Transverse colon (tissue), 4 donors: ENCODE data around the gene FAM120B. TPM values are rescaled to one million over a fixed set of nuclear protein-coding genes. Genes with fewer than 3 reads are reported as not detected.

Source experiments
- DNase-seq: peaks from one replicate; pipeline ENCODE4 v3.0.0-alpha.2; 2019
- H3K27ac ChIP-seq, 4 donors: fragments of 200-600 bp; sonication (generic); 2 replicates each; pipeline ENCODE4 v1.5.1; 2016 to 2018; ENCODE audit warnings: inconsistent platforms in 4 of 4
- H3K27me3 ChIP-seq: fragments of 200-600 bp; sonication (generic); 2 replicates; pipeline ENCODE4 v1.5.1; 2017; ENCODE audit warnings: inconsistent platforms
- H3K36me3 ChIP-seq, 4 donors: fragments of 200-600 bp; sonication (generic); 2 replicates each; pipeline ENCODE4 v1.5.1; 2017 to 2019; ENCODE audit warnings: inconsistent platforms in 4 of 4
- H3K4me1 ChIP-seq, 4 donors: fragments of 200-600 bp; sonication (generic); 2 replicates each; pipeline ENCODE4 v1.5.1; 2017 to 2020; ENCODE audit warnings: inconsistent platforms in 4 of 4
- H3K4me3 ChIP-seq, 4 donors: fragments of 200-600 bp; sonication (generic); 1 replicate in 1 of 4; 2 replicates in 3 of 4; pipeline versions ENCODE4 v1.5.1 to v1.6.1; 2017 to 2019; ENCODE audit warnings: inconsistent platforms in 4 of 4
- H3K9me3 ChIP-seq, 2 donors: fragments of 200-600 bp; sonication (generic); 2 replicates each; pipeline ENCODE4 v1.5.1; 2017 to 2019; ENCODE audit warnings: inconsistent platforms in 2 of 2
- EP300 ChIP-seq: sonication (generic); formaldehyde crosslinking; IDR thresholded peaks from one replicate; pipeline ENCODE4 v1.6.1; 2017; ENCODE audit warnings: antibody characterized with exemption, low read depth
- POLR2A ChIP-seq: fragments of 450-650 bp; IDR thresholded peaks from one replicate; pipeline ENCODE4 v1.6.1; 2016; ENCODE audit warnings: antibody characterized with exemption, mild to moderate bottlenecking, moderate library complexity
- POLR2AphosphoS5 ChIP-seq, 3 donors: sonication (generic); formaldehyde crosslinking; IDR thresholded peaks; one replicate each; pipeline ENCODE4 v1.6.1; 2016; ENCODE audit warnings: antibody characterized with exemption in 3 of 3
- WGBS, 2 donors: methylation state at CpG; one replicate each; pipeline ENCODE4 v1.1.5; 2018; ENCODE audit warnings: low coverage in 1 of 2; 5-methylcytosine and 5-hydroxymethylcytosine counted together
- in situ Hi-C, 4 donors: fragments of 200-750 bp; cut with MboI; loops; one replicate each; pipeline versions ENCODE4 v1.15.0 to v1.15.1; 2017; ENCODE audit warnings: low sequenced_read_pairs in 3 of 4, low pct_ligation_motif_present in 1 of 4, low pct_unique_long_range_greater_than_20kb in 1 of 4
- intact Hi-C: fragments of 100-400 bp; cut with DNase I; formaldehyde crosslinking; loops from one replicate; pipeline ENCODE4 v1.15.1; 2023; ENCODE audit warnings: low total_unique reads
- total RNA-seq, 4 donors: library from RNA; depleted of rRNA; stranded (reverse); fragments of >200 nt; gene quantifications; one replicate each; pipeline ENCODE4 v1.1.0, GENCODE V29; 2016
- TF ChIP-seq, protein P1 (sequence below), 5 experiments: fragments of 200-600 bp in 3 of 5; fragments of 450-650 bp in 2 of 5; sonication (generic) in 3 of 5; IDR thresholded peaks; 1 replicate in 2 of 5; 2 replicates in 3 of 5; pipeline ENCODE4 v1.5.1; 2016 to 2017; ENCODE audit warnings: antibody characterized with exemption in 5 of 5, inconsistent platforms in 3 of 5, mild to moderate bottlenecking in 2 of 5, moderate library complexity in 1 of 5

The FAM120B gene
- total RNA-seq, 4 donors from 2014 or later, result 24.7 to 35.9 (median 26.7) TPM

GRCh38 chr6:170435766-170436165 lies 129.2 kb downstream of the FAM120B start:
- 79% methylated on average over 1 of the region's 1 CpG; no CpG with 5 or more reads in 1 of the 2 donors for WGBS, 2 donors
- H3K9me3 ChIP-seq, result no peaks in the 10 kb centered on the region
- no peak overlapping the region for H3K4me3 ChIP-seq
- no peak overlapping the region for H3K27ac ChIP-seq
- TF ChIP-seq POLR2AphosphoS5 (IDR thresholded peaks at IDR 0.05) (no peak), EP300 (no peak), POLR2A (no peak)
- TF ChIP-seq, protein P1, sequence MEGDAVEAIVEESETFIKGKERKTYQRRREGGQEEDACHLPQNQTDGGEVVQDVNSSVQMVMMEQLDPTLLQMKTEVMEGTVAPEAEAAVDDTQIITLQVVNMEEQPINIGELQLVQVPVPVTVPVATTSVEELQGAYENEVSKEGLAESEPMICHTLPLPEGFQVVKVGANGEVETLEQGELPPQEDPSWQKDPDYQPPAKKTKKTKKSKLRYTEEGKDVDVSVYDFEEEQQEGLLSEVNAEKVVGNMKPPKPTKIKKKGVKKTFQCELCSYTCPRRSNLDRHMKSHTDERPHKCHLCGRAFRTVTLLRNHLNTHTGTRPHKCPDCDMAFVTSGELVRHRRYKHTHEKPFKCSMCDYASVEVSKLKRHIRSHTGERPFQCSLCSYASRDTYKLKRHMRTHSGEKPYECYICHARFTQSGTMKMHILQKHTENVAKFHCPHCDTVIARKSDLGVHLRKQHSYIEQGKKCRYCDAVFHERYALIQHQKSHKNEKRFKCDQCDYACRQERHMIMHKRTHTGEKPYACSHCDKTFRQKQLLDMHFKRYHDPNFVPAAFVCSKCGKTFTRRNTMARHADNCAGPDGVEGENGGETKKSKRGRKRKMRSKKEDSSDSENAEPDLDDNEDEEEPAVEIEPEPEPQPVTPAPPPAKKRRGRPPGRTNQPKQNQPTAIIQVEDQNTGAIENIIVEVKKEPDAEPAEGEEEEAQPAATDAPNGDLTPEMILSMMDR (IDR thresholded peaks at IDR 0.05), result no peak
- intact Hi-C loops, result no loop called here
- no peaks in the 10 kb centered on the region for H3K36me3 ChIP-seq
- no peaks in the 10 kb centered on the region for H3K27me3 ChIP-seq
- H3K4me1 ChIP-seq, result peaks cover 0 to 9% (median 6%) of the 10 kb centered on the region in 4 donors
- in situ Hi-C loops, result no loop called here
- no peak for DNase-seq

DNA sequence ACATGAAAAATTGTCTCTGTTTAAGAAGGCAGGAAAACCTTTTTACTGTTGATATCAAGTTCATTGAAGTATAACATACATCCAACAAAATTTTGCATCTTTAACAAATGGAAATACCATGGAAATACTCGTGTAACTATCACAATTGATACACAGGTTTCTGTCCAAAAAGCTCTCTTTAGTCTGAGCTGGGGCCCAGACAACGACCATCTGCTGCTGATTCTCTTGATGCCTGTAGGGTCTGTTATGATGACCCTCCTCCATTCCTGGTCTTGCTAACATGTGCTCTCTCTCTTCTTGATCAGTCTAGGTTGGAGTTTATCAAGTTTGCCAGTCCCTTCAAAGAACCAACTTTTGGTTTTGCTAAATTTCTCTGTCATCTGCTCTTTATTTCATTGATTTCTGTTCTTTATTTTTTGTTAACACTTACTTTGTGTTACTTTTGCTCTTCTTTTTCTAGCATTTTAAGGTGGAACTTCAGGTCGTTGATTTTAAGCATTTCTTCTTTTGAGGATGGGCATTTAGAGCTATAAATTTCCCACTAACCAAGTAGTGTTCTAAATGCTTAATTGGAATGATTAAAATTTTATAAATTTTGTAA lies 129.8 kb downstream of the FAM120B start:
- Histone ChIP-seq H3K27ac (no peak overlapping the region), H3K9me3 (no peaks in the 10 kb centered on the region), H3K4me1 (peaks cover 0 to 9% (median 6%) of the 10 kb centered on the region in 4 donors), H3K27me3 (no peaks in the 10 kb centered on the region), H3K4me3 (no peak overlapping the region), H3K36me3 (no peaks in the 10 kb centered on the region)
- WGBS, 2 donors, result 79 to 82% methylated on average over 3 of the region's 3 CpGs
- TF ChIP-seq EP300 (no peak), POLR2A (no peak)
- TF ChIP-seq, protein P1 (IDR thresholded peaks at IDR 0.05), result no peak
- DNase-seq, result no peak
- intact Hi-C loops, result no loop called here
- in situ Hi-C loops, result no loop called here

GRCh38 chr6:170437719-170438401 lies 131.3 kb downstream of the FAM120B start:
- Histone ChIP-seq H3K27ac (peak overlapping the region; percentile 24 to 44 (median 42)), H3K27me3 (no peaks in the 10 kb centered on the region), H3K4me3 (peak overlapping the region in 1 of 4 donors; percentile 20), H3K36me3 (no peaks in the 10 kb centered on the region), H3K9me3 (no peaks in the 10 kb centered on the region), H3K4me1 (peaks cover 0 to 9% (median 6%) of the 10 kb centered on the region in 4 donors)
- no peak for DNase-seq
- in situ Hi-C loops (no loop called here), intact Hi-C loops (no loop called here)
- TF ChIP-seq, protein P1 (IDR thresholded peaks at IDR 0.05), result no peak
- TF ChIP-seq POLR2A, result no peak
- no peak for TF ChIP-seq EP300
- 60% methylated on average over 12 of the region's 12 CpGs; no CpG with 5 or more reads in 1 of the 2 donors for WGBS, 2 donors

- DNase-seq, result peak; percentile 84
- in situ Hi-C loops, result no loop called here
These were observed 131.8 kb downstream of the FAM120B start for GRCh38 chr6:170438402-170438753.

More at GRCh38 chr6:170438402-170438753, 131.8 kb downstream of the FAM120B start:
- peak overlapping the region; percentile 24 to 44 (median 42) for H3K27ac ChIP-seq
- intact Hi-C loops, result no loop called here
- H3K4me1 ChIP-seq, result peaks cover 0 to 9% (median 6%) of the 10 kb centered on the region in 4 donors
- peak overlapping the region in 1 of 4 donors; percentile 20 for H3K4me3 ChIP-seq
- H3K27me3 ChIP-seq, result no peaks in the 10 kb centered on the region
- H3K36me3 ChIP-seq, result no peaks in the 10 kb centered on the region
- 14% methylated on average over 11 of the region's 15 CpGs; no CpG with 5 or more reads in 1 of the 2 donors for WGBS, 2 donors
- peak; percentile 87 to 91 (median 90) for TF ChIP-seq POLR2AphosphoS5 (IDR thresholded peaks at IDR 0.05)
- TF ChIP-seq, protein P1 (IDR thresholded peaks at IDR 0.05), result no peak
- no peak for TF ChIP-seq EP300
- H3K9me3 ChIP-seq, result no peaks in the 10 kb centered on the region
